Measurements from ENCODE around the gene SQSTM1.
A peak's percentile ranks its signal among the peaks of the same experiment; 100 is the strongest.

Gene SQSTM1

DNA sequence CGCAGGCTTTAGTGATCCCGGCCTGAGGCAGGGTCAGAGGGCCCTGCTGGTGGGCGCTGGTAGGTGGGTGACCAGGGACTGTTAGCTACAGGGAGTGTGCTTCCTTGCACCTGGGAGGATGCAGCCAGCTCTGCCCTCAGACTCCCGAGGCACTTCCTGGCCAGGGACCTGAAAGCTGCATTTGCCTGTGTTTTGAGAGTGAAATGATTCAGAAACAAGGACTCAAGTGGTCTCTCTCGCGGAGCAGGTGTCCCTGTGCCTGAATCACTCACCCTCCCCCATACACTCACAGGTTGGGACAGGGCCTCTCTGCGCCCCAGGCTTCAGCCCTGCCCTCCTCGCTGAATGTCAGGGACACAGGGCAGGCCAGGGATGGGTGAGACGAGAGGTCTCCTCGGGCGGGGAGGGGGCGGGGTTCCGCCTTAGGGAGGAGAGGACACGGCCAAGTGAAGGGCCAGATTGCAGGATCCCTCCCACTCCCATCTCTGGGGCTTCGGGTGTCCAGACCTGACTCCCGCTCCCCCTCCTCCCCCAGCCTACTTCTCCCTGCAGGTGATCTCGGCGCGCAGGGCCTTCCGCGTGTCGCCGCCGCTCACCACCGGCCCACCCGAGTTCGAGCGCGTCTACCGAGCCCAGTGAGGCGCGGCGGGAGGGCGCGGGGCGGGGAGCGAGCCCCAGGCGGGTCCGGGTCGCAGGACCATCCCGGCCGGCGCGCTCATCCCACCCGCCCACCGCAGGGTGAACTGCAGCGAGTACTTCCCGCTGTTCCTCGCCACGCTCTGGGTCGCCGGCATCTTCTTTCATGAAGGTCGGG lies 25.4 kb upstream of the SQSTM1 start:
- no peak for DNase-seq

DNA sequence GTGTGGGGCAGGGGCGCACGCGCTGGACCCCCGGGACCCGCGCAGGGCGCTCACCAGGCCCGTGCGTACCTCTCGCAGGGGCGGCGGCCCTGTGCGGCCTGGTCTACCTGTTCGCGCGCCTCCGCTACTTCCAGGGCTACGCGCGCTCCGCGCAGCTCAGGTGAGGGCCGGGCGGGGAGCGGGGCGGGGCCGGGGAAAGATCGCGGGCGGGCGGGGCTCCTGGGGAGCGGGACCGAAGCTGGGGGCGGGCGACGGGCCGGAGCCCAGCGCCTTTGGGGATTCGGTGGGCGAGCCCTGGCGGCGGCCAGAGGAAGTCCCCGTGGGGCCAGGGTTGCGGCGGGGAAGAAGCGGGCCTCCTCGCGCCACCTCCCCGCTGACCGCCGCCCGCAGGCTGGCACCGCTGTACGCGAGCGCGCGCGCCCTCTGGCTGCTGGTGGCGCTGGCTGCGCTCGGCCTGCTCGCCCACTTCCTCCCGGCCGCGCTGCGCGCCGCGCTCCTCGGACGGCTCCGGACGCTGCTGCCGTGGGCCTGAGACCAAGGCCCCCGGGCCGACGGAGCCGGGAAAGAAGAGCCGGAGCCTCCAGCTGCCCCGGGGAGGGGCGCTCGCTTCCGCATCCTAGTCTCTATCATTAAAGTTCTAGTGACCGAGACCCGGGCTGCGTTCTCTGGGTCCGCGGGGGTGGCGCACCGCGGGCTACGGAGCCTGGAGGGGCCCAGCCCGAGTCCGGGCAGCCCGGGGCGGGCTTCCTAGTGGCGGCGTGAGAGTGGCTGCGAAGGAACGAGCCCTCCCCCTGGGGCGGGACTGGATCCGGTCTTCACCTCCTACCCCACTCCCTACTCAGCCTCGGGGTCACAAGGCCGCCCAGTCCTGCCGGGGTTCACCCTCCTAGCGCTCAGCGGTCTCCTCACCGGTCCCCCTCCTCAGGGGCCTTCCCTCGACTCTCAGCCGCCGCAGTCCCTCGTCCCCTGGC lies 24.6 kb upstream of the SQSTM1 start:
- DNase-seq = peak; percentile 81 to 90

DNA sequence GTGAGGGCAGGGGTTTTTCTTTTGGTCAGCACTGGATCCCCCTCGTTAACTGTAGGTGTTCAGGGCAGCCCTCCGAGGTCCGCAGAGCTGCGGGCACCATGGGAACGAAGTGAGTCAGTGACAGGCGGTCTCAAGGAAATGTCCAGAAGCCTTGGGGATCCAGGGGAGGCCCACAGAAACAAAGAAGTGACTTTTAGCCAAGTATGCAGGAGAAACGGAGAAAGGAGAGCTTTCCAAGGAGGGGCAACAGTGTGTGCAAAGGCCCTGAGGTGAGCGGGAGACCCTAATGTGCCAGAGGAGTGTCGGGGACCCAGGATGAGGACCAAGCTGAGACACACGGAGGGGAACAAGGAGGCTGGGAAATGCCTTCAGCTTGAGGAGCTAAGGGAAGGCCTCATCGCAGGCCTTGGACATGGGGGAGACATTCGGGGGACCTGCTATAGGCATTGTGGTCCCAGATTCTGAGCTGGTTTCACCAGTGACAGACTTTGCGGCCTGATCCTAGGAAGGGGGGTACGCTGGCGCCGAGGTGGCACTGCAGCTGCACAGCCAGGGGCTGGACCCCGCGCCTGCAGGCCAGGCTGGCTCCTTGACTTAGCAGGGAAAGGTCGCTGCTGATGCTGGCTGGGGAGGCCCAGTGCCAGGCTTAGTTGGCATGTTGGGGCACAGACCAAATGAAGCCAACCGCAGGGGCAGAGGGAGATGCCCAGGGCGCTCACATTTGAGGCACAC lies 23.7 kb upstream of the SQSTM1 start:
- no peak for DNase-seq

DNA sequence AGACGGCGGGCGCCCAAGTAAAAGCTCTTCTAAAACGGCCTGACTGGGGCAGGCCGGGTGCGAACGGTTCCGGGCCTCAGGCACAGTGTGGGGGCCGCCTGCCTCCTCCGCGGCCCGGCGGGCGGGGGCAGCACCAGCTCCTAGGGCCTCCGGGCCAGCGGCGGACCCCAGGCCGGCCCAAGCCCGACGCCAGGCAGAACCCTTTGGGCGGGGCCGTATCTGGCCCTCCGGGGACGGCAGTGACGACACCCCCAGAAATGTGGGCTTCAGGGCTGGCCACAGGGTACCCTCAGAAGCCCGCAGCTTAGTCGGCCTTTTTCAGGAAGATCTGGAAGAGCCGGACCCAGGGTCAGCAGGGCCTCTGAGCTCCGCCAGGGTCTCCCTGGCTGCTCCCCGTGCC lies 23.0 kb upstream of the SQSTM1 start:
- DNase-seq = no peak

DNA sequence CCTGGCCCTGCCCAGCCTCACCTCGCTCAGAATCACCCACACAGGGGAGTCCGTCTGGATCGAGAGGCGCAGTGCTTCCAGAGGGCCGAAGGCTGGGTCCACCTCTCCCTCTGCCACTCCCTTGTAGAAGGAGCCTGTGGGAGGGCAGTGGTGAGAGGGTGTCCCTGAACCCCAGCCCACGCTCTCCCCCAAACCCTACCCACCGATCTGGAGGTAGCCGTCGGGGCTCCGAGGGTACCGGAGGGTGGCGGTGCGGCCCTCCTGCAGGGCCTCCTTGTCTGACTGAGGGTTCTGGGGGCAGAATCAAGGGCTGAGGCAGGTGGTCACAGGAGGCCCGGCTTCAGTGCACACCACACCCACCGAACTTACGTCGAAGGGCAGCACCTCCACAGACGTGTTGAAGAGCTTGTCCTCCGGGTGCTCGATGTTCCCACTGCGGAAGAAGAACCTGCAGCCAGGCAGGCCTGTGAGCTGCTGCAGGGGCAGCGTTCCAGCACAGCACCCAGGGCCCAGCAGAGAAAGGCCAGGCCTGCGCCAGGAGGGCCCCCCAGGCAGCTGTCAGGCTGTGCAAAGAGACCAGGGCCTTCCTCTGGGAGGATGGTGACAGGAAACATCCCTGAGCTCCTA lies 22.4 kb upstream of the SQSTM1 start:
- DNase-seq = no peak

DNA sequence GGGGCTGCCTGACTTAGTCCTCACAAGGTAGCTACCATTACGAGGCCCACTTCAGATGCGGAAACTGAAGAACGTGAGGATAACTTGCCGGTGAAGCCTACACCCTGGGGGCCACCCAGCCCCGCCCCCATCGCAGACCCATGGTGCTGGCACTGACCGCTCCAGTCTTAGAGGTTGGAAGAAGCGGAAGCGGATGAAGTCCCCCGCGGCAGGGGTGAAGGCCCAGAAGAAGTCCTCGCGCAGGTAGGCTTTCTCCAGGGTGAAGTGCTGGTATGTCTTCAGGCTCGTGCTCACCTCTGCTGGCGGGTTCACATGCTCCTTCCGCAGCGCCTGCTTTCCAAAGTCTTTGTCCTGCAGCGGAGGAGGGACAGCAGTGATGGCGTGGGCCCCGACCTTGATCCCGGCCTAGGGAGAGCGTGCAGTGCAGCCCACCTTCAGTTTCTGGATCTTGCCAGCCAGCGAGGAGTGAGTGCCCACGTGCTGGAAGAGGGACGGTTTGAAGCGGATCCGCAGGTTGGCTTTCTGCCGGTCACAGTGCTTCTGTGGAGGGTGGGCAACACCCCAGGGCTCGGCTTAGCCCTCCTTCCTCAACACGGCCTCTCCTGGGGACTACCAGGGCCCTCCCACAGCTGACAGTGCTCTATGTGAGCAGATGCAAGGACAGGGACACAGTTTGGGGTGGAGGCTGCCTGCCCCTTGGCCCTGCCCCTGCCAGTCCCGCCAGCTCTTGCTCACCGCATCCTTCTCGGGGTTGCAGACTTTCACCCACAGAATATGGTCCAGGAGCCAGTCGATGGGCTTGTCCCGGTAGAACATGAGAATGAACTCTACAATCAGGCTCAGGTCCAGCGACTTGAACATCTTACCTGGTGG lies 21.7 kb upstream of the SQSTM1 start:
- DNase-seq = no peak

DNA sequence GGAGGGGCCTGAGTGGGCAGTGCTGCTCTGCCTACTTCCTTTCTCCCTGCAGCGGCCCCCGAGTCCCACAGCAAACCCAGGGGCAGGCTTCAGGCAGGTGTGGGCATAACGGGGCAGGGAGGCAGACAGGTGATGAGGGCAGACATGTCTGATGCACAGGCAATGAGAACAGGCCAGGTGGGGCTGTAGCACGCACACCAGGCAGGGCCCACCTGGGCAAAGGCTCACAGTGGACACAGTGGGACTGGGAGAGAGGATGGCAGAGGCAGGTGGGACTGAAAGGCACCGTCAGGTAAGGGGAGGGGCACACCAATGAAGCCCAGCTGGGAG lies 21.1 kb upstream of the SQSTM1 start:
- no peak for DNase-seq

DNA sequence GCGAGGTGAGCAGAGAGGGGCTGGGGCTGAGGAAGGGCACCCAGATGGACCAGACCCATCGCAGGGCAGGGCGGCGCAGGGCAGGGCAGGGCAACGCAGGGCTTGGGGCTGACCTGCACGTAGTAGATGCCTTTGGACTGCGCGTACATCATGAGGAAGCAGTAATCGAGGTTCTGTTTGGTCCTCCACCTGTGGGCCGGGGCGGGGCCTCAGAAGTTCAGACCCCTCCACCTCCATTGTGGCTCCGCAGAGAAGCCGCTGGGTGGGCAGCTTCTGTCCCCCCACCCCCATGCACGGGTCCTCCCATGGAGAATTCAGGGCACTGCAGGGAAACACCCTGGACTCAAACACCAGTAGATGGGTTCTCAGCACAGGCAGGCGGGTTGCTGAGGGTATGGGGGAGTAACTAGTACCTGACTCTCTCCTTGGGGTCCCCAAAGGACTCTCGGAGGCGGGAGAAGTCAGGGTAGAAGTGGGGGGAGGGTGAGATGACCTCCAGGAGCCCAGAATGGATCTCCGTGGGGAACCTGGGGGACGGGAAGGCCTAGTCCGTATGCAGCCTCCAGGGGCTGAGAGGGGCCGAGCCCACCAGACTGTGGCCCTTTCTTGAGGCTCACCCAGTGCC lies 20.5 kb upstream of the SQSTM1 start:
- no peak for DNase-seq

DNA sequence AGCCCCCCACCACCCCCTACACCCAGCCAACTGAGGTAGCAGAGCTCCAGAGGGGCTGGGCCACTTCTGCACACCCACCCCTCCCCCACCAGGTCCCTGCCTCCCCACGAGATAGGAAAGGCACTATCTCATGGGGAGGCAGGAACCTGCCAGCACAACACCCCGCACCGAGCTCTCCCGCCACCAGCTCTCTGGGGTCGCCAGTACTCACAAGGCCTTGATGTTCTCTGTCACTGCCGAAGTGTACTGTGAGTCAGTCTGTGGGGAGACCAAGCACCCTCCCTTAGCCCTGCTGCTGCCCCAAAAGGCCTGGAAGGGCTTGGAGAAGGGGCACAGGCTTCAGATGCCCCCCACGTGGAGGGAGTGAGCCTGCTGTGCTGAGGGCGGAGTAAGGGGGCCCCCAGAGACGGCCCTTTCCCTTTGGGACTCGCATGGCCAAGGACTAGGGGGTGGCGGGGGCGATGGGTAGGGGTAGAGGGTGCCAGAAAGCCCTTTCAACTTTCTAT lies 20.0 kb upstream of the SQSTM1 start:
- no peak for DNase-seq

DNA sequence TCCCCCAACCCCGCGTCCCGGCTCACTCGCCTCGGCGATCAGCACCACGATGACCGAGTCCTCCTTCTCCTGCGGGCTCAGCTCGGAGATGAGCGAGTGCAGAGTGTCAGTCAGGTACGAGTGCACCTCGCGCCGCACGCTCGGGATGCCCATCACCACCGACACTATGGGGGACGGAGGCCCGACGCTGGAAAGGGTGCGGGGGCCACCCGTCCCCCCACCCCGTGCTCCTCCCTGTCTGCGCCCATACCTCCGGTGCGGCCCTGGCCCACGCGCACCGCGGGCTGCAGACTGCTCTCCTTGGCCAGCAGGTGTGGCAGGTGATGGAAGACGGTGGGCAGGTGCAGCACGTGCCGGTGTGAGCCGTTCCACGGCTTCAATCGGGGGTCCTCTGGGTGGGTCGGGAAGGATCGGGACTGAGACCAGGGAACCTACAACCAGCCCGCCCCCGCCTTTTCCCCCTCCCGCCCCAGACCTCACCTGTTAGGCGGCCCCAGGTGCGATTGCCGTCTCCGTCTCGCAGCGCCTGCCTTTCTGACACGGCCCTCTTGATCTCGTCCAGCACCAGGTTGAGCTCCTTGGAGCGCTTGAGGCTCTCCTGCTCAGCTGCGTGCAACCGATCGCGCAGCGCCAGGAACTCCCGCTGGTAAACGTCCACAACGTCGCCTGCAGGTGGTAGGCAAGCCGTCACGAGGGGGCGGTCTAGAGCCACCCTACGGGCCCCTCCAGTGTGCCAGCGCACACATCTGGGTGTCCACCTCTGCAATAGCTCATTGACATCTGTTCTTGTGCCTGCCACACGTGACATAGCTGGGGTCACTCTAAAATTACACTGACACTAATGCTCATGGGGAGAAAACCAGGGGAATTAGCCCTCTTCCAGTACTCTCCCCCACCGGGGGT lies 19.1 kb upstream of the SQSTM1 start:
- peak; percentile 77 to 78 for DNase-seq

DNA sequence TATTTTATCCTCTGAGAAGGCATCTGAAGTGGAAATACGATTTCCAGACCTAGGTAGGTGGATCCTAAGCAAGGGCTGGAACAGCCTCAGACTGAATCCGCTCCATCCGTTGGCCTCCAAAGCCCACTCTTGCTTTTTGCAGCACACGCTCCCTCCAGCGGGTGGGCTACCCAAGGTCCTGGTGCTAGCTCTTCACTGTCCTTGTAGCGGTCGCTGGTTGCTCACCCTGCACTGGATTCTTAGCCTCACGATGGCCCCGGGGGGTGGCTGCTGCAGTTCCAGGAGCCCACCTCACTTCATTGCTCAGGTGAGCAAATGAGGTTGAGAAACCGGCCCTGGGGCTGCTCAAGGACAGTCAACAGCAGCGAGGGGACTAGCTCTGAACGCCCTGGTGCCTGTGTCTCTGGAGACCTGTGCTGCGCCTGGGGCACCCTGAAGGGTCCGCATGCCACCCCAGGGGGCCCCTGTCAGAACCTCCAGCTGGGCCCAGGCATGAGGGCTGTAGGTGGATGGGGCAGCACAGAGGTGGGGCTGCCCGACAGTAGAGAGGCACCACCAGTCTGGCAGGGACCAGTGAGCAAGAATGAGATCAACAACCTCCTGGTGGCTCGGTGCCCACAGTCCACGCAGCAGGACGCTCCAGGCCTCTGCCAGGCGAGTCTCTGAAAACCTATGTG lies 18.4 kb upstream of the SQSTM1 start:
- no peak for DNase-seq

DNA sequence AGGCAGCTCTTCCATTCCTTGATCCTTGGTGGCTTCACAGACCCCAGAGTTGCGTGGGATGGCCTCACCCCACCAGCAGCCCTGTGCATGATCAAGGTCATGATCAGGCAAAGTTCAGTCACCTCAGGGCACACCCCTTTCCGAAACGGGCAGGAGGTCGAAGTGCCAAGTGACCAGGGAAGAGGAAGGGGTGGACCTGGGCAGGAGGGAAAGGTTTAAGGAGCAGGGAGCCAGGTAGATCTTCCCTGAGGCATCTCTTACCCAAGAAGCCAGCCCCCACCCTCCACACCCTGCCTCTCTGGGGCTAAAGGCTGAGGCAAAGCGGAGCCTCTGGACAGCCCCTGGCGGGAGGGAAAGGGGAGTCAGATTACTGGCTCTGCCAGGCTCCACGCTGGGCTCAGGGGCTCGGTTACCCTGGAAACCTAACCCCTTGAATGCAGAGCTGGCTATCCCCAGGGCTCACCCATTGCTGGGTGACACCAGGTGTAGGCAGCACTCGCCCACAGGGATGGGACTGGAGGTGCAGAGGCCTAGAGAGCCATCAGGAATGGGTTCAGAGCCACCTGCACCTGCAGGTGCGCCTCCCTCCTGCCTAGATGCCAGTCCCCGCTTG lies 17.6 kb upstream of the SQSTM1 start:
- no peak for DNase-seq

DNA sequence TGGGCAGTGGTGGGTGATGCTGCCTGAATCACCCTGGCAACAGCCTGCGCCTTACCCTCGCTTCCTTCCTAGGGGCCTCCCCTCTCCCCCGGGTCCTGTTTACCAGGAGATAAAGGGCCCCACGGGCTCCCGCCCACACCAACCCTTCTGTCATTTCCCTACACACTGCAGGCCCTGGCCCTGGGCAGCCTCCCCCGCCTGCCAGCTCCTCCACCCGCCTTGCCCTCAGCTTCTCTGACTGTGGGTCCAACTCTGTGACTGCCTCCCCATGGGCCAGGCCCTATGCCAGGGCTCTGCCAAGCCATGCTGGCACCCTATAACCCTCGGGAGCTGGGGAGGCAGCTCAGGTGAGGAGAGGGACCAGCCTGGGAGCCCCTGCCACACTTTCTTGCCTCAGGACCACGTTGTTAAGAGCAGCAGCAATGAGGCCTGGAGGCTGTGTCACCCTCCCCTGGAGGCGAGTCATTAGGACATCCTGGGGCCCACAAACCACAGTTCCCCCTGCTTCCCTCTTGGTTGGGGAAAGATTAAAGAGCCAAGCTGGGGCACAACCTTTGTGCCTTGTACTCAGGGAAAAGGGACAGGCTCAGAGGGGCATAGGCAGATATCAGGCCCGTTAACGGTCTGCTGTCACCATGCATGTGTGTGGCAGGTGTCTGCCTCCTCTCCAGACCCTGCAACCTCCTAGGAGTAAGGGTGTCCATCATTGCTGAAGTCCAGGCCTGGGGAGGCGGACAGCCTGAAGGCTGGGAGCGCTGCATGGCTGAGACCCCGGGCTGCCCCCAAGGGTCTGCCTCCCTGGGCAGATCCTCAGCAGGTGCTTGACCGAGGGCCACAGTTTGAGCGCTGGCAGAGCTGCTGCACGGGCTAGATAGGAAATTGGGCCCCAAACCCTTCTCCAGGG lies 16.8 kb upstream of the SQSTM1 start:
- DNase-seq = peak; percentile 76 to 87

DNA sequence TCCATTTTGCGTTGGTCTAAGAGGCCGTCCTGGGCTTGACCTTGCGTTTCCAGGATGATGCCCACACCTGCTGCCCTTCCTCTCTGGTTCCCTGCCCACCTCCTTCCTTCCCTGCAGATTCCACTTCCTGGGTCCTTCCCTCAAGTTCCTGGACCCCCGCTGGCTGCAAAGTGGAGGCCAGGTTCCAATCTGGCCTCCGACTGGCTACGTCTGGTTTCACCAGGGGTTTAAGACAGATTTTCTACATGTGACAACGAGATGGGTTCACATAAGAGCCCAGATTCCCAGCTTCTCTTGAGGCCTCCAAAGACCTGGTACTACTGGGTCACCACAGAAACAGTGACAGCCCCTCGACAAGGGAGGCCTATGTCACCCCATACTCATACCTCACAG lies 16.2 kb upstream of the SQSTM1 start:
- no peak for DNase-seq

DNA sequence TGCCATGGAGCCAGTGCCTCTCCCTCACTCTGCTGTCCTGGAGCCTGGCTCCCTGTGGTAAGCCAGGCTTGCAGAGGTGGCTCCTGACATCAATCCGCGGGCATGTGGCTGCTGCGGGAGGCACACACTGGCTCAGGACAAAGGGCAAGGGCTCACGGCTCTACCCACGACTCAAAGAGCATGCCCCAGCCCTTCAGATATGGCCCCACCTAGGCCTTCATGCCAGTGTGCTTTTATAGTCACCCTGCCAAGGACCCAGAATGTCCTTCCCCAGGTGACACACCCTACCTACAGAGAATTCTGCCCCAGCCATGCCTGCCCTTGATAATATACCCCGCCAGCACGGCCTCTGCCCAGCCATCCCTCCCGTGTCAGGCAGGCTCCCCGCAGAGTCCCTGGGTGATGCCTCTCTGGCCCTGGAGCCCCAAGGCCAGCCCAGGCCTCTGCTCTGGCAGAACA lies 15.6 kb upstream of the SQSTM1 start:
- no peak for DNase-seq

DNA sequence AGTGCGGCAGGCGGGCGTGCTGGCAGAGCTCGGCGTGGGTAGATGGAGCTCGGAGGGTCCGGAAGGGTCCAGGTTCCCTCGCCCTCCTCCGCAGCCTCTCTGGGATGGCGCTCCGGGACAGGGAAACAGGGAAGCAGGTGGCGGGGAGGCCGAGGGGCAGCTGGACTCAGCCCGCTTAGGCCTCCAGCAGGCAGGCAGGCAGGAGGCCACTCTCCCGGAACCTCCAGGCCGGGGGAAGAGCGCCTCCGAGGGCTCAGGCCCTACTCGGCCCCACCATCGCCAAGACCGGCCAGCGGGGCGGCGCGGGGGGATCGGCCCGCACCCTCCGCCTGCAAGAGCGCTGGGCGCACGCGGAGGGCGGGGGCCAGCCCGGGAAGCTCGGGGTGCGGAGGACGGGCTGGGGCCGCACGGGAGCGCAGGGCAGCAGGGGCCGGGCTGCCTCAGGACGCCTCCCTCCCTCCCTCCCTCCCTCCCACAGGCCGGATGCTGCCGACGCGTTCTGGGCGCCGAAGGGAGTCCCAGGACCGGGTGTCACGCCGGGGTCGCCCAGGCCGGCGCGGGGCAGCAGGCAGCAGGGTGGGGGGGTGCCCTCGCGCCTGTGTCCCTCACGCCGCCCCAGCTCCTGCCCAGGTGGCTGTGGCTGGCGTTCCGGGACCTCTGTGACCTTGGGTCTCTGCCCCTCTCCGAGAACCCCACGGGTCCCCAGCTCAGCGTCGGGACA lies 15.0 kb upstream of the SQSTM1 start:
- peak; percentile 43 to 56 for DNase-seq

All from inflammatory macrophage (primary cell).